HCT116 (cell line): ENCODE measurements around the gene CDKN1C. TPM values are rescaled to one million over a fixed set of nuclear protein-coding genes. Genes with fewer than 3 reads are reported as not detected.

Experiments
- ATAC-seq: fragments of 200-7000 bp; cut with Tn5 transposase; 2 replicates; pipeline ENCODE4 v1.9.1; 2020; ENCODE audit warnings: mild to moderate bottlenecking, moderate library complexity
- BruUV-seq: library from RNA; stranded (reverse); fragments of 400-500 nt; replicated peaks from 2 replicates; lab custom pipeline; 2021; lab: Mats Ljungman, UMichigan
- CTCF ChIA-PET: fragments of 300-600 bp; sonication (Branson Sonifier 250); formaldehyde crosslinking; loops from one replicate; lab custom pipeline; 2021; ENCODE audit warnings: antibody characterized with exemption; lab: Charles Lee
- POLR2A ChIA-PET: fragments of 300-600, 350-600 bp; sonication (Branson Sonifier 250); formaldehyde crosslinking; loops from one replicate; lab custom pipeline; 2021; ENCODE audit warnings: antibody characterized with exemption; lab: Charles Lee
- RAD21 ChIA-PET, 2 experiments: fragments of 300-600 bp; sonication (Branson Sonifier 250); formaldehyde crosslinking; loops; one replicate each; lab custom pipeline; 2023; ENCODE audit warnings: low total read pairs in 2 of 2; ENCODE audit not compliant: uncharacterized antibody in 2 of 2, unreplicated experiment in 2 of 2, low non-redundant PET in 1 of 2; lab: Charles Lee
- DNase-seq: peaks from one replicate; pipeline ENCODE4 v3.0.0-alpha.2; 2010; ENCODE audit warnings: low read depth, low spot score
- H2AFZ ChIP-seq: fragments of 200-600 bp; shearing (Covaris generic), sonication (generic); 2 replicates; pipeline ENCODE4 v1.6.1; 2017; ENCODE audit warnings: low read depth, mixed run types, mixed read lengths, antibody characterized with exemption, low read length; ENCODE audit not compliant: poor library complexity, severe bottlenecking
- H3K27ac ChIP-seq: 2 replicates; pipeline ENCODE4 v1.5.1; 2012; ENCODE audit warnings: low read depth, low read length
- H3K27me3 ChIP-seq: fragments of 200-600 bp; sonication (generic); 2 replicates; pipeline ENCODE4 v1.6.1; 2016; ENCODE audit warnings: mixed run types, low read length, mixed read lengths; ENCODE audit not compliant: insufficient read depth
- H3K36me3 ChIP-seq, 2 experiments: fragments of 200-500 bp in 1 of 2; fragments of 200-600 bp in 1 of 2; sonication (Bioruptor generic) in 1 of 2; sonication (generic) in 1 of 2; 2 replicates each; pipeline versions ENCODE4 v1.5.1 to v1.6.1; 2014 to 2016; ENCODE audit warnings: low read length in 2 of 2, inconsistent platforms in 1 of 2, mixed read lengths in 1 of 2, mixed run types in 1 of 2; ENCODE audit not compliant: insufficient read depth in 2 of 2, control insufficient read depth in 1 of 2
- H3K4me1 ChIP-seq, 2 experiments: fragments of 200-600 bp in 1 of 2; sonication (generic) in 1 of 2; 2 replicates each; pipeline versions ENCODE4 v1.5.1 to v1.6.1; 2012 to 2017; ENCODE audit warnings: low read length in 2 of 2, inconsistent platforms in 1 of 2, mild to moderate bottlenecking in 1 of 2, mixed read lengths in 1 of 2, mixed run types in 1 of 2, moderate library complexity in 1 of 2; ENCODE audit not compliant: insufficient read depth in 2 of 2, control insufficient read depth in 1 of 2
- H3K4me2 ChIP-seq: fragments of 200-600 bp; sonication (generic); 2 replicates; pipeline ENCODE4 v1.6.1; 2017; ENCODE audit warnings: mixed run types, low read length, mixed read lengths
- H3K4me3 ChIP-seq, 2 experiments: fragments of 200-600 bp in 1 of 2; sonication (generic) in 1 of 2; replicated peaks in 1 of 2; 2 replicates each; pipeline ENCODE4 v1.5.1; 2011 to 2016; ENCODE audit warnings: low read length in 2 of 2, control low read depth in 1 of 2, low read depth in 1 of 2, mild to moderate bottlenecking in 1 of 2, mixed read lengths in 1 of 2, mixed run types in 1 of 2
- H3K79me2 ChIP-seq: fragments of 200-600 bp; sonication (generic); 2 replicates; pipeline ENCODE4 v1.6.1; 2017; ENCODE audit warnings: mild to moderate bottlenecking, mixed run types, low read length, moderate library complexity, mixed read lengths; ENCODE audit not compliant: insufficient read depth
- H3K9ac ChIP-seq: fragments of 200-600 bp; sonication (generic); 2 replicates; pipeline ENCODE4 v1.6.1; 2016; ENCODE audit warnings: low read length, mixed read lengths
- H3K9me2 ChIP-seq: fragments of 200-600 bp; sonication (generic), shearing (Covaris generic); 2 replicates; pipeline ENCODE4 v1.6.1; 2017; ENCODE audit warnings: mixed run types, mild to moderate bottlenecking, moderate library complexity; ENCODE audit not compliant: insufficient read depth
- H3K9me3 ChIP-seq, 2 experiments: fragments of 200-500 bp in 1 of 2; fragments of 200-600 bp in 1 of 2; sonication (Bioruptor generic) in 1 of 2; sonication (generic) in 1 of 2; 2 replicates each; pipeline ENCODE4 v1.6.1; 2014 to 2017; ENCODE audit warnings: low read length in 2 of 2, mixed read lengths in 2 of 2, inconsistent platforms in 1 of 2, low read depth in 1 of 2, mild to moderate bottlenecking in 1 of 2, mixed run types in 1 of 2, moderate library complexity in 1 of 2; ENCODE audit not compliant: control insufficient read depth in 1 of 2, insufficient read depth in 1 of 2
- H4K20me1 ChIP-seq: fragments of 200-600 bp; sonication (generic), shearing (Covaris generic); 2 replicates; pipeline ENCODE4 v1.6.1; 2017; ENCODE audit warnings: mixed run types, mild to moderate bottlenecking, moderate library complexity; ENCODE audit not compliant: insufficient read depth
- CEBPB ChIP-seq: IDR thresholded peaks from 2 replicates; pipeline ENCODE4 v1.6.1; 2012; ENCODE audit warnings: low read depth
- EGR1 ChIP-seq: IDR thresholded peaks from 2 replicates; pipeline ENCODE4 v1.6.1; 2012; ENCODE audit warnings: low read depth
- ELF1 ChIP-seq: IDR thresholded peaks from 2 replicates; pipeline ENCODE4 v1.6.1; 2012; ENCODE audit warnings: low read depth, borderline replicate concordance
- EZH2 ChIP-seq: fragments of 200-600 bp; sonication (generic); IDR thresholded peaks from 2 replicates; pipeline ENCODE4 v1.6.1; 2017; ENCODE audit warnings: antibody characterized with exemption, mixed run types
- EZH2phosphoT487 ChIP-seq: fragments of 200-600 bp; IDR thresholded peaks from 2 replicates; pipeline ENCODE4 v1.6.1; 2018; ENCODE audit warnings: antibody characterized with exemption, borderline replicate concordance
- JUND ChIP-seq: IDR thresholded peaks from 2 replicates; pipeline ENCODE4 v1.6.1; 2012
- POLR2A ChIP-seq: IDR thresholded peaks from 2 replicates; pipeline ENCODE4 v1.7.0; 2011; ENCODE audit warnings: borderline replicate concordance; ENCODE audit not compliant: insufficient read depth, insufficient read length; ENCODE audit errors: extremely low read depth
- POLR2AphosphoS5 ChIP-seq: IDR thresholded peaks from 2 replicates; pipeline ENCODE4 v1.6.1; 2011; ENCODE audit warnings: mild to moderate bottlenecking, low read depth, low read length, moderate library complexity
- SIN3A ChIP-seq: IDR thresholded peaks from 2 replicates; pipeline ENCODE4 v1.6.1; 2012; ENCODE audit warnings: low read depth
- SP1 ChIP-seq: IDR thresholded peaks from 2 replicates; pipeline ENCODE4 v1.6.1; 2012; ENCODE audit warnings: low read depth
- TCF7L2 ChIP-seq: IDR thresholded peaks from 2 replicates; pipeline ENCODE4 v1.7.0; 2011; ENCODE audit warnings: borderline replicate concordance, inconsistent platforms; ENCODE audit not compliant: insufficient read depth, insufficient read length; ENCODE audit errors: extremely low read depth
- ZFX ChIP-seq: fragments of 450-650 bp; IDR thresholded peaks from 2 replicates; pipeline ENCODE4 v1.6.1; 2017
- intact Hi-C: fragments of 100-400 bp; cut with micrococcal nuclease; formaldehyde crosslinking; loops from 2 replicates; pipeline ENCODE4 v1.10.0; 2022
- total RNA-seq: library from RNA; stranded (reverse); gene quantifications from one replicate; pipeline ENCODE4 v1.2.1, GENCODE V29; 2021; ENCODE audit not compliant: unreplicated experiment
- TF ChIP-seq, protein P1 (sequence below): IDR thresholded peaks from 2 replicates; pipeline ENCODE4 v1.6.1; 2011; ENCODE audit warnings: mild to moderate bottlenecking, low read length, moderate library complexity; ENCODE audit not compliant: insufficient replicate concordance; ENCODE audit errors: extremely low read depth
- TF ChIP-seq, protein P2 (sequence below): IDR thresholded peaks from 2 replicates; pipeline ENCODE4 v1.6.1; 2012
- TF ChIP-seq, protein P3 (sequence below): IDR thresholded peaks from 2 replicates; pipeline ENCODE4 v1.6.1; 2012; ENCODE audit warnings: low read depth
- TF ChIP-seq, protein P4 (sequence below), 3 experiments: fragments of 200-600 bp in 1 of 3; sonication (generic) in 1 of 3; IDR thresholded peaks in 2 of 3; conservative IDR thresholded peaks in 1 of 3; 2 replicates each; pipeline ENCODE4 v1.5.1; 2012 to 2017; ENCODE audit warnings: low read depth in 2 of 3, low read length in 2 of 3, antibody characterized with exemption in 1 of 3, borderline replicate concordance in 1 of 3, control low read depth in 1 of 3, mild to moderate bottlenecking in 1 of 3, mixed read lengths in 1 of 3, mixed run types in 1 of 3, moderate library complexity in 1 of 3; ENCODE audit not compliant: insufficient read depth in 1 of 3

CDKN1C gene
- total RNA-seq, 1 experiment from 2014 or later: 24.0 TPM

DNA sequence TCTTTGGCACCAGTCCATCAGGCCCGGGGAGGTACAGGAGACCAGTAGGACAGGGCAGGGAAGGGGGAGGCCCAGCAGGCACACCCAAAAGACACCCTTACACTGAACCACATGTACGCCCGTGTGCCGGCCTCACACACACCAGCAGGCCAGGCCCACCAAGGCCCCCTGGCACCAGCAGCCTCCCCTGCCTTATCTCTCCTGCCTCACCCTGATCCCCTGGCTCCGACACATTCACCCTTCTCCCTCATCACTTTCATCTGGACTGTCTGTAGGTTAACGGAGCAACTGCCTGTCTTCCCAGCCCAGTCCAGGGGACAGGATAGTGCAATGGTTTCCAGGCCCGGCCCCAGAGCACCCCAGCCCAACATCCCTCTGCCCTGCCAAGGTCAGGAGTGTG lies 4.9 kb downstream of the CDKN1C start:
- no peak overlapping the region for H3K4me3 ChIP-seq
- H3K36me3 ChIP-seq: no peaks in the 10 kb centered on the region
- TF ChIP-seq POLR2A (no peak), EGR1 (no peak), SP1 (no peak), EZH2 (no peak), POLR2AphosphoS5 (no peak), SIN3A (no peak), TCF7L2 (no peak), ELF1 (no peak), ZFX (no peak), JUND (no peak), EZH2phosphoT487 (no peak), CEBPB (no peak)
- TF ChIP-seq, protein P1, sequence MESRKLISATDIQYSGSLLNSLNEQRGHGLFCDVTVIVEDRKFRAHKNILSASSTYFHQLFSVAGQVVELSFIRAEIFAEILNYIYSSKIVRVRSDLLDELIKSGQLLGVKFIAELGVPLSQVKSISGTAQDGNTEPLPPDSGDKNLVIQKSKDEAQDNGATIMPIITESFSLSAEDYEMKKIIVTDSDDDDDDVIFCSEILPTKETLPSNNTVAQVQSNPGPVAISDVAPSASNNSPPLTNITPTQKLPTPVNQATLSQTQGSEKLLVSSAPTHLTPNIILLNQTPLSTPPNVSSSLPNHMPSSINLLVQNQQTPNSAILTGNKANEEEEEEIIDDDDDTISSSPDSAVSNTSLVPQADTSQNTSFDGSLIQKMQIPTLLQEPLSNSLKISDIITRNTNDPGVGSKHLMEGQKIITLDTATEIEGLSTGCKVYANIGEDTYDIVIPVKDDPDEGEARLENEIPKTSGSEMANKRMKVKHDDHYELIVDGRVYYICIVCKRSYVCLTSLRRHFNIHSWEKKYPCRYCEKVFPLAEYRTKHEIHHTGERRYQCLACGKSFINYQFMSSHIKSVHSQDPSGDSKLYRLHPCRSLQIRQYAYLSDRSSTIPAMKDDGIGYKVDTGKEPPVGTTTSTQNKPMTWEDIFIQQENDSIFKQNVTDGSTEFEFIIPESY: no peak
- TF ChIP-seq, protein P2, sequence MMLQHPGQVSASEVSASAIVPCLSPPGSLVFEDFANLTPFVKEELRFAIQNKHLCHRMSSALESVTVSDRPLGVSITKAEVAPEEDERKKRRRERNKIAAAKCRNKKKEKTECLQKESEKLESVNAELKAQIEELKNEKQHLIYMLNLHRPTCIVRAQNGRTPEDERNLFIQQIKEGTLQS: no peak
- TF ChIP-seq, protein P3, sequence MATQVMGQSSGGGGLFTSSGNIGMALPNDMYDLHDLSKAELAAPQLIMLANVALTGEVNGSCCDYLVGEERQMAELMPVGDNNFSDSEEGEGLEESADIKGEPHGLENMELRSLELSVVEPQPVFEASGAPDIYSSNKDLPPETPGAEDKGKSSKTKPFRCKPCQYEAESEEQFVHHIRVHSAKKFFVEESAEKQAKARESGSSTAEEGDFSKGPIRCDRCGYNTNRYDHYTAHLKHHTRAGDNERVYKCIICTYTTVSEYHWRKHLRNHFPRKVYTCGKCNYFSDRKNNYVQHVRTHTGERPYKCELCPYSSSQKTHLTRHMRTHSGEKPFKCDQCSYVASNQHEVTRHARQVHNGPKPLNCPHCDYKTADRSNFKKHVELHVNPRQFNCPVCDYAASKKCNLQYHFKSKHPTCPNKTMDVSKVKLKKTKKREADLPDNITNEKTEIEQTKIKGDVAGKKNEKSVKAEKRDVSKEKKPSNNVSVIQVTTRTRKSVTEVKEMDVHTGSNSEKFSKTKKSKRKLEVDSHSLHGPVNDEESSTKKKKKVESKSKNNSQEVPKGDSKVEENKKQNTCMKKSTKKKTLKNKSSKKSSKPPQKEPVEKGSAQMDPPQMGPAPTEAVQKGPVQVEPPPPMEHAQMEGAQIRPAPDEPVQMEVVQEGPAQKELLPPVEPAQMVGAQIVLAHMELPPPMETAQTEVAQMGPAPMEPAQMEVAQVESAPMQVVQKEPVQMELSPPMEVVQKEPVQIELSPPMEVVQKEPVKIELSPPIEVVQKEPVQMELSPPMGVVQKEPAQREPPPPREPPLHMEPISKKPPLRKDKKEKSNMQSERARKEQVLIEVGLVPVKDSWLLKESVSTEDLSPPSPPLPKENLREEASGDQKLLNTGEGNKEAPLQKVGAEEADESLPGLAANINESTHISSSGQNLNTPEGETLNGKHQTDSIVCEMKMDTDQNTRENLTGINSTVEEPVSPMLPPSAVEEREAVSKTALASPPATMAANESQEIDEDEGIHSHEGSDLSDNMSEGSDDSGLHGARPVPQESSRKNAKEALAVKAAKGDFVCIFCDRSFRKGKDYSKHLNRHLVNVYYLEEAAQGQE: no peak
- TF ChIP-seq, protein P4, sequence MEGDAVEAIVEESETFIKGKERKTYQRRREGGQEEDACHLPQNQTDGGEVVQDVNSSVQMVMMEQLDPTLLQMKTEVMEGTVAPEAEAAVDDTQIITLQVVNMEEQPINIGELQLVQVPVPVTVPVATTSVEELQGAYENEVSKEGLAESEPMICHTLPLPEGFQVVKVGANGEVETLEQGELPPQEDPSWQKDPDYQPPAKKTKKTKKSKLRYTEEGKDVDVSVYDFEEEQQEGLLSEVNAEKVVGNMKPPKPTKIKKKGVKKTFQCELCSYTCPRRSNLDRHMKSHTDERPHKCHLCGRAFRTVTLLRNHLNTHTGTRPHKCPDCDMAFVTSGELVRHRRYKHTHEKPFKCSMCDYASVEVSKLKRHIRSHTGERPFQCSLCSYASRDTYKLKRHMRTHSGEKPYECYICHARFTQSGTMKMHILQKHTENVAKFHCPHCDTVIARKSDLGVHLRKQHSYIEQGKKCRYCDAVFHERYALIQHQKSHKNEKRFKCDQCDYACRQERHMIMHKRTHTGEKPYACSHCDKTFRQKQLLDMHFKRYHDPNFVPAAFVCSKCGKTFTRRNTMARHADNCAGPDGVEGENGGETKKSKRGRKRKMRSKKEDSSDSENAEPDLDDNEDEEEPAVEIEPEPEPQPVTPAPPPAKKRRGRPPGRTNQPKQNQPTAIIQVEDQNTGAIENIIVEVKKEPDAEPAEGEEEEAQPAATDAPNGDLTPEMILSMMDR (IDR thresholded peaks at IDR 0.05 in 2 of 3, conservative IDR thresholded peaks at IDR 0.05 in 1 of 3; ENCODE audit: borderline replicate concordance in 1 of 3, insufficient read depth in 1 of 3, low read depth in 2 of 3, low read length in 2 of 3): no peak
- ATAC-seq (no peak), DNase-seq (no peak)
- H2AFZ ChIP-seq: no peak overlapping the region
- no peaks in the 10 kb centered on the region for H4K20me1 ChIP-seq
- H3K4me1 ChIP-seq: peaks cover 0 to 21% of the 10 kb centered on the region in 2 experiments; a peak in 2 of 4 replicates
- no peaks in the 10 kb centered on the region for H3K27me3 ChIP-seq
- ChIA-PET RAD21 (no interaction called here), CTCF (interaction anchor here (0.9 to 13.7 kb wide), 2 partner anchors 22 to 348 kb away, joined by 3 to 337 read pairs; a partner anchor contains a TSS), POLR2A (no interaction called here)
- H3K4me2 ChIP-seq: no peak overlapping the region
- no peaks in the 10 kb centered on the region for H3K9me2 ChIP-seq
- intact Hi-C loops: no loop called here
- H3K9me3 ChIP-seq: peaks cover 0 to 8% of the 10 kb centered on the region in 2 experiments; a peak in 1 of 4 replicates
- H3K9ac ChIP-seq: no peak overlapping the region
- no peaks in the 10 kb centered on the region for H3K79me2 ChIP-seq
- no TSS peak for BruUV-seq
- H3K27ac ChIP-seq: no peak overlapping the region
